LNCAP (cell line): ENCODE results near the gene SH2D3C.

Source experiments
- CTCF ChIP-seq: fragments of 450-650 bp; IDR thresholded peaks from 2 replicates; pipeline ENCODE4 v1.5.1; 2017; ENCODE audit warnings: mild to moderate bottlenecking

SH2D3C gene

GRCh38 chr9:127707766-127708165 is 70.7 kb downstream of the SH2D3C start:
- no peak for TF ChIP-seq CTCF

- TF ChIP-seq CTCF = no peak
Observed at GRCh38 chr9:127706836-127707241, 71.6 kb downstream of the SH2D3C start, which contains the start of gene CFAP157. Gene CFAP157 (plus strand): TSS chr9:127706988. CDS start chr9:127707032, 44 bp downstream.

- TF ChIP-seq CTCF = no peak
Observed at GRCh38 chr9:127705577-127706379, 72.7 kb downstream of the SH2D3C start.

DNA sequence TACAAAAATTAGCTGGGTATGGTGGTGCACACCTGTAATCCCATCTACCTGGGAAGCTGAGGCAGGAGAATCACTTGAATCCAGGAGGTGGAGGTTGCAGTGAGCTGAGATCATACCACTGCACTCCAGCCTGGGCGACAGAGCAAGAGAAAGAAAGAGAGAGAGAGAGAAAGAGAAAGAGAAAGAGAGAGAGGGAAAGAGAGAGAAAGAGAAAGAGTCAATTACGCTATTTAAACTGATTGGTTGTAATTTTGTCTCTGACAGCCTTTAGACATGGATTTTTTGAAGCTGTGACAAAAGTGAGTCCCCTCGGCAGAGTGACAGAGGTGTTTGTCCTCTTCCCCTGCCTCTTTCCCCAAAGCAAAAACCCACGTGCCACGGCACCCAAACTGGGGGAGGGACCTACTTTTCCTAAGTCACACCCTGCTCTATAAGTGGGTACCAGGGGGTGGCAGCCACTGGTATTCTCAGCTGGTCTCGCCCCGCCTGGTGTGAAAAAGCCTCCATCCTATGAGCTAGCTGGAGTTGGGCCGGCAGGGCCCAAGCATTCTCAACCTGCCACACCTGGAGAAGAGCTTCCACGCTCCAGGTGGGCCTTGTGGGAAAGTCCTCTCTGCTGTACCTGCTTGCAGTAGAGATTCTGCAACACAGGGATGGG is 75.0 kb downstream of the SH2D3C start:
- no peak for TF ChIP-seq CTCF

DNA sequence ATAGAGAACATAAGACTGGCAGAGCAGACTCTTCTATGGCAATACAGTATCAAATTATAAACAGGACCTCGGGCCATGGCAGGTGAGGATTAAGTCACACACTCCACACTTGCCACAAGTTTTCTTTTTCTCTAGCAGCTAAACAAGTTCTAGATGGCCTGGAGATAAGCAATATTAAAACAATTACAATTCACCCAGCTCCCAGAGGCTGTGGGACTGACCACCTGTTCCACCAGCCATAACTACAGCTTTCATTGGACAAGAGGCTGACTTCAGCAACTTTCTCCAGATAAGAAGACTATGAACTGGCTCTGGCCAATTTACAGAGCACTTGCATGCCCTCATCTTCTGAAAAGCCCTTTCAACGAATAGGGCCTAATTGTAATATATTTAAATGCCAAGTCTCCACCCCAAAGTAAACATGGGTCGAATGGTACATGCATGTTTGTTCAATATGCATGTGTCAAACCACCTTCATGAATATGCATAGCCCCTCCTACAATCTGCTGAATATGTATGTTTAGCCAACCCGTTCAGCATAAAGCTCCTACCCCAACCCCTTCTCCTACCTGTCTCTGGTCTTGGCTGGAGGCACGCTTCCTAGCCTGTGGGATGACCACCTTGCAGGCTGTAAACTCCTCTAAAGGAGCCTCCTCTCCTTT is 77.7 kb downstream of the SH2D3C start:
- TF ChIP-seq CTCF = no peak

GRCh38 chr9:127700140-127700539 is 78.3 kb downstream of the SH2D3C start:
- no peak for TF ChIP-seq CTCF

- no peak for TF ChIP-seq CTCF
Observed at GRCh38 chr9:127698985-127699670, 79.3 kb downstream of the SH2D3C start.
